HEK293T (cell line): ENCODE data around the gene CPB2.

Experiments used
- FOXA1 ChIP-seq: fragments of 450-650 bp; IDR thresholded peaks from 2 replicates; pipeline ENCODE4 v1.6.1; 2016; ENCODE audit warnings: mild to moderate bottlenecking
- FOXM1 ChIP-seq: fragments of 450-650 bp; IDR thresholded peaks from 2 replicates; pipeline ENCODE4 v1.6.1; 2017; ENCODE audit warnings: mild to moderate bottlenecking, borderline replicate concordance
- HDGF ChIP-seq: fragments of 450-650 bp; IDR thresholded peaks from 2 replicates; pipeline ENCODE4 v1.6.1; 2017; ENCODE audit warnings: antibody characterized with exemption, borderline replicate concordance
- SUZ12 ChIP-seq: fragments of 450-650 bp; IDR thresholded peaks from 2 replicates; pipeline ENCODE4 v1.6.1; 2016; ENCODE audit warnings: mild to moderate bottlenecking
- TARDBP ChIP-seq: fragments of 450-650 bp; IDR thresholded peaks from 2 replicates; pipeline ENCODE4 v1.6.1; 2016
- ZNF384 ChIP-seq: fragments of 450-650 bp; IDR thresholded peaks from 2 replicates; pipeline ENCODE4 v1.6.1; 2016

DNA sequence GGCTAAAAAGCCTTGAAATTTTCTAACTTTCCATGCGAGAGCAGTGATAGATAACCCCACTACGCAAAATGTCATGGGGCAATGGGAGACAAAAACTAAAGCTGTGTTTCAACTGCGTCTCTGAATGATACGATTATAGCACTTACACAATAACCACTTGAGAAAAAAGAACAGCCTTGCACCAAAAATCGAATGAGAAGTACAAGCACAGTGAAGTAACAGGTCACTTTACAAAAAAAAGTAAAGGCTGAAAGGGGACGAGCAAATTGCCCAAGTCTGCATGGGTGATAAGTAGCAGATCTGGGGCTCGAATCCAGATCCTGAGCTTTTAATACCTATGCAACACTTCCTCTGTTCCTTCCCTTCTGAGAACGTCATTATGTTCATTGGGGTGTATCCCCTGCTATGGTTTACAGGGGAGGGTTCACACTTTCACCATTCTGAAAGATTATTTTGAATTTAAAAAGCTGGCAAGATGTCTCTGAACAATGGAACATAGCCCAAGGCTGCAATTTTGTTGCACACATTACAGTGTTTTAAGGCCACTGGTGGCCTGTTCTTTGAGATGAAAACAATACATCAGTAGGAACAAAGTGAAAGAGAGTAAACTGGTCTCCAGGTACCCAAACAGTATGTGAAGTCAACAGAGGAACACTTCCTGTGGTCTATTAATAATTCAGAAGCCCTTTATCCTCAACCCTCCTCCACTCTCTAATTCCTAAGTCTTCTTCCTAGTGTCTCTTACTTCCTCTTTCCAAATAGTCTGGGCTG lies 3.2 kb downstream of the CPB2 start:
- TF ChIP-seq FOXA1 (no peak), FOXM1 (no peak), TARDBP (no peak), ZNF384 (no peak), HDGF (no peak), SUZ12 (no peak)
